ENCODE results near the gene SPAG16. TPM values are rescaled to one million over a fixed set of nuclear protein-coding genes. Genes with fewer than 3 reads are reported as not detected.
A peak's percentile ranks its signal among the peaks of the same experiment; 100 is the strongest.
"Not testable (repeated sequence)": the region's sequence is repeated elsewhere in the genome, so short reads cannot be mapped to it uniquely, and the experiment has no call there.

Gene SPAG16
- total RNA-seq, 2 donors from 2014 or later: 5.3 to 6.6 TPM

- Mint-ChIP-seq H3K4me1 (ENCODE audit: low read depth in 2 of 2) (no peaks in the 10 kb centered on the region), H3K36me3 (no peaks in the 10 kb centered on the region), H3K27ac (no peak overlapping the region), H3K27me3 (no peaks in the 10 kb centered on the region), H3K4me3 (no peak overlapping the region), H3K9me3 (peaks cover 20% of the 10 kb centered on the region)
- no peak for ATAC-seq
- DNase-seq (ENCODE audit: low spot score): no peak
Measured at GRCh38 chr2:214031566-214031965, 747.3 kb downstream of the SPAG16 start.

GRCh38 chr2:214034417-214034816, 750.2 kb downstream of the SPAG16 start:
- Mint-ChIP-seq H3K4me1 (ENCODE audit: low read depth in 2 of 2) (no peaks in the 10 kb centered on the region), H3K27ac (no peak overlapping the region), H3K9me3 (peaks cover 13% of the 10 kb centered on the region), H3K4me3 (no peak overlapping the region), H3K27me3 (no peaks in the 10 kb centered on the region), H3K36me3 (no peaks in the 10 kb centered on the region)
- peak in 1 of 2 donors; percentile 49 for ATAC-seq
- no peak for DNase-seq (ENCODE audit: low spot score)

- H3K4me1 Mint-ChIP-seq (ENCODE audit: low read depth in 2 of 2): no peaks in the 10 kb centered on the region
- H3K27me3 Mint-ChIP-seq: no peaks in the 10 kb centered on the region
- H3K4me3 Mint-ChIP-seq: no peak overlapping the region
- no peak for DNase-seq (ENCODE audit: low spot score)
- peak in 1 of 2 donors; percentile 48 for ATAC-seq
- peaks cover 13% of the 10 kb centered on the region for H3K9me3 Mint-ChIP-seq
- no peak overlapping the region for H3K27ac Mint-ChIP-seq
- H3K36me3 Mint-ChIP-seq: no peaks in the 10 kb centered on the region
Measured at GRCh38 chr2:214035091-214035852, 751.0 kb downstream of the SPAG16 start.

GRCh38 chr2:214035921-214036320, 751.7 kb downstream of the SPAG16 start:
- peaks cover 10% of the 10 kb centered on the region for H3K9me3 Mint-ChIP-seq
- H3K27ac Mint-ChIP-seq: no peak overlapping the region
- no peak for DNase-seq (ENCODE audit: low spot score)
- H3K36me3 Mint-ChIP-seq: no peaks in the 10 kb centered on the region
- no peaks in the 10 kb centered on the region for H3K4me1 Mint-ChIP-seq (ENCODE audit: low read depth in 2 of 2)
- no peak for ATAC-seq
- no peak overlapping the region for H3K4me3 Mint-ChIP-seq
- no peaks in the 10 kb centered on the region for H3K27me3 Mint-ChIP-seq

- Mint-ChIP-seq H3K4me3 (no peak overlapping the region), H3K4me1 (ENCODE audit: low read depth in 2 of 2) (no peaks in the 10 kb centered on the region), H3K27ac (no peak overlapping the region), H3K36me3 (no peaks in the 10 kb centered on the region), H3K27me3 (no peaks in the 10 kb centered on the region), H3K9me3 (peaks cover 14% of the 10 kb centered on the region)
- ATAC-seq (no peak), DNase-seq (ENCODE audit: low spot score) (no peak)
Measured at GRCh38 chr2:214038186-214038585, 753.9 kb downstream of the SPAG16 start.

GRCh38 chr2:214050731-214051130, 766.5 kb downstream of the SPAG16 start:
- Mint-ChIP-seq H3K4me1 (ENCODE audit: low read depth in 2 of 2) (no peaks in the 10 kb centered on the region), H3K27me3 (no peaks in the 10 kb centered on the region), H3K27ac (no peak overlapping the region), H3K4me3 (no peak overlapping the region), H3K9me3 (peaks cover 10% of the 10 kb centered on the region), H3K36me3 (peaks cover 4% of the 10 kb centered on the region)
- ATAC-seq (no peak), DNase-seq (ENCODE audit: low spot score) (no peak)

- no peaks in the 10 kb centered on the region for H3K4me1 Mint-ChIP-seq (ENCODE audit: low read depth in 2 of 2)
- H3K27ac Mint-ChIP-seq: no peak overlapping the region
- H3K36me3 Mint-ChIP-seq: no peaks in the 10 kb centered on the region
- DNase-seq (ENCODE audit: low spot score) (no peak), ATAC-seq (no peak)
- H3K9me3 Mint-ChIP-seq: peaks cover 6% of the 10 kb centered on the region
- no peaks in the 10 kb centered on the region for H3K27me3 Mint-ChIP-seq
- H3K4me3 Mint-ChIP-seq: no peak overlapping the region
Measured at GRCh38 chr2:214051585-214051984, 767.3 kb downstream of the SPAG16 start.

GRCh38 chr2:214052235-214052634, 768.0 kb downstream of the SPAG16 start:
- H3K4me3 Mint-ChIP-seq: no peak overlapping the region
- H3K27ac Mint-ChIP-seq: no peak overlapping the region
- H3K36me3 Mint-ChIP-seq: no peaks in the 10 kb centered on the region
- H3K4me1 Mint-ChIP-seq (ENCODE audit: low read depth in 2 of 2): no peaks in the 10 kb centered on the region
- no peak for DNase-seq (ENCODE audit: low spot score)
- H3K9me3 Mint-ChIP-seq: peaks cover 6% of the 10 kb centered on the region
- H3K27me3 Mint-ChIP-seq: no peaks in the 10 kb centered on the region
- no peak for ATAC-seq

GRCh38 chr2:214057986-214058385, 773.7 kb downstream of the SPAG16 start:
- ATAC-seq: no peak
- DNase-seq (ENCODE audit: low spot score): no peak
- Mint-ChIP-seq H3K36me3 (no peaks in the 10 kb centered on the region), H3K4me3 (no peak overlapping the region), H3K27me3 (no peaks in the 10 kb centered on the region), H3K27ac (no peak overlapping the region), H3K9me3 (peaks cover 3% of the 10 kb centered on the region), H3K4me1 (ENCODE audit: low read depth in 2 of 2) (no peaks in the 10 kb centered on the region)

GRCh38 chr2:214062279-214062678, 778.0 kb downstream of the SPAG16 start:
- DNase-seq (ENCODE audit: low spot score); H3K4me1 Mint-ChIP-seq (ENCODE audit: low read depth in 2 of 2); H3K4me3 Mint-ChIP-seq: not testable (repeated sequence)

GRCh38 chr2:214064471-214064870, 780.2 kb downstream of the SPAG16 start:
- H3K9me3 Mint-ChIP-seq: peaks cover 9% of the 10 kb centered on the region
- H3K36me3 Mint-ChIP-seq: no peaks in the 10 kb centered on the region

More at GRCh38 chr2:214062279-214062678, 778.0 kb downstream of the SPAG16 start:
- H3K36me3 Mint-ChIP-seq, H3K27me3 Mint-ChIP-seq, ATAC-seq, H3K9me3 Mint-ChIP-seq, H3K27ac Mint-ChIP-seq: not testable (repeated sequence)

GRCh38 chr2:214066862-214067261, 782.6 kb downstream of the SPAG16 start:
- Mint-ChIP-seq H3K9me3 (peaks cover 6% of the 10 kb centered on the region), H3K27ac (no peak overlapping the region), H3K27me3 (no peaks in the 10 kb centered on the region), H3K4me3 (no peak overlapping the region), H3K4me1 (ENCODE audit: low read depth in 2 of 2) (no peaks in the 10 kb centered on the region), H3K36me3 (no peaks in the 10 kb centered on the region)
- no peak for DNase-seq (ENCODE audit: low spot score)
- no peak for ATAC-seq

More at GRCh38 chr2:214064471-214064870, 780.2 kb downstream of the SPAG16 start:
- H3K27me3 Mint-ChIP-seq: no peaks in the 10 kb centered on the region
- ATAC-seq: no peak
- H3K4me3 Mint-ChIP-seq: no peak overlapping the region
- DNase-seq (ENCODE audit: low spot score): no peak
- H3K4me1 Mint-ChIP-seq (ENCODE audit: low read depth in 2 of 2): no peaks in the 10 kb centered on the region
- no peak overlapping the region for H3K27ac Mint-ChIP-seq

GRCh38 chr2:214069254-214069653, 785.0 kb downstream of the SPAG16 start:
- ATAC-seq (no peak), DNase-seq (ENCODE audit: low spot score) (no peak)
- Mint-ChIP-seq H3K27me3 (no peaks in the 10 kb centered on the region), H3K36me3 (no peaks in the 10 kb centered on the region), H3K9me3 (peaks cover 6% of the 10 kb centered on the region), H3K27ac (no peak overlapping the region), H3K4me1 (ENCODE audit: low read depth in 2 of 2) (no peaks in the 10 kb centered on the region), H3K4me3 (no peak overlapping the region)

GRCh38 chr2:214075456-214075855, 791.2 kb downstream of the SPAG16 start:
- ATAC-seq (no peak), DNase-seq (ENCODE audit: low spot score) (no peak)
- H3K4me1 Mint-ChIP-seq (ENCODE audit: low read depth in 2 of 2): no peaks in the 10 kb centered on the region
- H3K4me3 Mint-ChIP-seq: no peak overlapping the region
- no peak overlapping the region for H3K27ac Mint-ChIP-seq
- peaks cover 4% of the 10 kb centered on the region for H3K9me3 Mint-ChIP-seq
- H3K27me3 Mint-ChIP-seq: no peaks in the 10 kb centered on the region
- H3K36me3 Mint-ChIP-seq: no peaks in the 10 kb centered on the region

- Mint-ChIP-seq H3K4me3 (no peak overlapping the region), H3K36me3 (no peaks in the 10 kb centered on the region), H3K9me3 (peaks cover 4% of the 10 kb centered on the region), H3K27me3 (no peaks in the 10 kb centered on the region), H3K4me1 (ENCODE audit: low read depth in 2 of 2) (no peaks in the 10 kb centered on the region), H3K27ac (no peak overlapping the region)
- ATAC-seq (no peak), DNase-seq (ENCODE audit: low spot score) (no peak)
Measured at GRCh38 chr2:214076527-214076926, 792.3 kb downstream of the SPAG16 start.
